Activated CD4-positive, alpha-beta T cell treated with anti-CD3 and anti-CD28 coated beads for 24 hours (primary cell): ENCODE measurements around the gene DHX29.

Experiments
- DNase-seq, 2 donors: peaks; one replicate each; pipeline ENCODE4 v3.0.0-alpha.2; 2020; ENCODE audit warnings: low read depth in 2 of 2

The DHX29 gene

GRCh38 chr5:55232985-55233928, 74.2 kb downstream of the DHX29 start, which contains the start of gene CCNO:
Gene CCNO, minus strand, starts transcription at chr5:55233608. Its CDS starts 85 bp downstream, at chr5:55233523.
- DNase-seq: peak; percentile 39 to 57

- no peak for DNase-seq
Observed at GRCh38 chr5:55232271-55232984, 75.1 kb downstream of the DHX29 start.

GRCh38 chr5:55231919-55232270, 75.6 kb downstream of the DHX29 start:
- DNase-seq: no peak

DNA sequence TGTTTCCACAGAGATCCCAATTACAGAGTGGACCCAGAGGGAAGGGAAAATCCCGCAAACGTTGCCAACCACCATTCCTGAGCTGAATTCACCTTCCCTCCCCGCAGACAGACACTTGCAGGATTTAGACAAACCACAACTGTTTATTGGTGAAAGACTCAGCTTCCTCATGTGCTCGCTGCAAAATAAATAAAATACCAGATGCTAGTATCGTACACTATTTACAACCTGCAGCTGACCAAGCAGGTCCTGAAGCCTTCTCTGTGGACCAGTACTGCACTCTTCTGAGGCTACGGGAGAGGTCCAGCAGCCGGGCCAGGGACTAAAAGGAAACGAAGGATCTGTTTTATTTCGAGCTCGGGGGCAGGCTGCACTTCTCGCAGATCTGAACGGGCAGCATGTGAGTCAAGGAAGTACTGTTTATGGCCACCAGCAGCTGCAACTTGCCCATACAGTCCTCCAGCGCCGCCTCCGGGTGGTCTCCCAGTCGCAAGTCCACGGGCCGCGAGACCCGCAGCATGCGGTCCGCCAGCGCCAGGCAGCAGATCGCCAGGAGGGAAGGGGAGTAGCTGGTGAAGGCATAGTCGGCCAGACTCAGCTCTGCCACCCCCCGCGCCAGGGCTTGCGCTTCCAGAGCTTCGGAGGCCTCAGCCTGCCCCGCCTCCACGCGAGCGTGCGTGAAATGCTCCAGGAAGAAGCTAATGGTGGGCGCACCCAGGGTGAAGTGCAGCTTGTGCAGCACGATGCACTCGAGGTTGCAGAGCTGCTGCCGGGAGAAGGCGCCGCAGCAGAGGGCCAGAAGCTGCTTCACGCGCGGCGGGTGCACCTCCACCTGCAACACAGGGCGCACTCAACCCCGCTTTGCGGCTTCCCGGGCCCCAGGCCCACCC, 76.2 kb downstream of the DHX29 start:
- no peak for DNase-seq

DNA sequence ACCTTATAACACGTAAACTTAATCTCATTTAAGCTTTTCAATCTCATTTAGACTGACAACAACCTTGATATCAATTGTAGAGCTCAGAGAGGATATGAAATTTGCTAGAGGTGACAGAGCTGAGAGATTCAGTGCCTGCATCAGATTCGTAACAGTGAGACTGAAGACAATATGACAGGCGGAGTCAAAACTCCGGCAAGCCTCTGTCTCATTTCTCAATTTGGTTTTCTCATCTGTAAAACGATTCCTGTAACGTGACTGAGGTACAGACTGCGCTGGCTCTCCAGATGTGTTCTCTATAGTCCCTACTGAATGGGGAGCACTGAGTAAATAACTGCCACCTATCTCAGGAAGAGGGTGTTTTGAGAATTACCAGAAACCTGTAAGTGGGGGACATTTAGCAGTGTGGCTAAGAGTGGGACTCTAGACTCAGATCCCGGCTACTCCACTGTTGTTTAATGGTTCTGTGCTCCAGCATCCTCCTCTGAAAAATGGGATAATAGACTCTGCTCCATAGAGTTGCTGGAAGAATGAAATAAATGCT, 77.3 kb downstream of the DHX29 start:
- no peak for DNase-seq

- no peak for DNase-seq
Observed at GRCh38 chr5:55227664-55228430, 79.6 kb downstream of the DHX29 start.

- DNase-seq: peak; percentile 45 to 61
Observed at GRCh38 chr5:55226934-55227663, 80.4 kb downstream of the DHX29 start, which contains the start of gene MCIDAS. Gene MCIDAS, minus strand, starts transcription at chr5:55227315. Its CDS starts 177 bp downstream, at chr5:55227138.

- DNase-seq: peak; percentile 42 to 66
Observed at GRCh38 chr5:55226027-55226933, 81.2 kb downstream of the DHX29 start.

GRCh38 chr5:55225346-55225745, 82.1 kb downstream of the DHX29 start:
- DNase-seq: no peak

DNA sequence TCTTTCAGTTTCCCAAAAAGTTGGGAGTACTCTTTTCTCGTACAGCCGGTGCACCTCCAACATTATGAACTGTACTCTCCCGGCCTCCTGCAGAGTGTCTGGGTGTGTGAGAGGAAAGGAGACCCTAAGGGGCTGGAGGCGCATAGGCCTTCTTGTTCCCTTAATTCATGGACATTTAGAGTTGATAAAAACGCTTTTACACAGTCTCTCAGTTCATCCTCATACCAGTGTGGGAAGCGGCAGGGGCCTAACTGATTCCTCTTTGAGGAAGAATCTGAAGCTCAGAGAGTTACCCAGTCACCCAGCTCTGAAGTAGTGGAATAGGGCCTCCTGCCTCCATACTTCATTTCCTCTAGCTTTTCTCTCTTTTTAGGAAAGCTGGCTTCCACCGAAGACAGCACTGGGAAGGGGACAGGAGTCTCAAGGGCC, 83.7 kb downstream of the DHX29 start:
- DNase-seq: no peak

DNA sequence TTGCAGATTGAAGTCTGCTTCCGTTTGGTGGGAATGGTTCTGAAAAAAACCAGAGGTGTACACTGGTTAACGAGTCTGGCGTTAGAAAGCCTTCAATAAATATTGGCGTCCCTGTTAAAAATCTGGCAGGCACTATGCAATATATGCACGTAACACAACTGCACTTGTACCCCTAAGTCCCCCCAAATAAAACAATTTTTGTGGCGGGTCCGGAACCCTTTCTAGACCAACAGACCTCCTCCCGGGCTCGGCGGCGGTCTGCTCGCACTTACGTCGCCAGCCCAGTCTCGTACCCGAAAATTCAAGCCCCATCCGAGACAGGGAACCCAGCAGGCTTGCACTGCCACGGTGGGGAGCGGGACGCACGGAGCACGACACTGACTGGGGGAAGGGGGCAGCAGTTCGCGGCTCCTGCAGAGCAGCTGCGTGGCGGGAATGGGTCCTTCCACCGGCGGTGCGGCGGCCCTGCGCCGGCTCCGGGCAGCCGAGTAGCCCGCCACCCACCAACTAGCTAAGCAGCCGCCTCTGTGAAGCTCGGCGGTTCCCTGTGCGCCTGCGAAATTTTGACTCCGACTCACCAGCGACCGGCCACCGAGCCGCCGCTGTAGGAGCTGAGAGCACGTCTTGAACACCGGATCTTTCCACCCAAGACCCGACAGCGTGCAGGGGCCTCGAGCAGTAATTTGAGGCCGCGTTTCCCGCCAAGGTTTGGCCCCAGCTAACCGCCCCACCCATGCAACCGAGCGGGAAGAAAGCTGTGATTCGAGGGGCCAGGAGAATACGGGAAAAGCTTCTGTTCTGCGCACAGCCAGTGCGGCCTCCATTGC, 84.3 kb downstream of the DHX29 start:
- no peak for DNase-seq

DNA sequence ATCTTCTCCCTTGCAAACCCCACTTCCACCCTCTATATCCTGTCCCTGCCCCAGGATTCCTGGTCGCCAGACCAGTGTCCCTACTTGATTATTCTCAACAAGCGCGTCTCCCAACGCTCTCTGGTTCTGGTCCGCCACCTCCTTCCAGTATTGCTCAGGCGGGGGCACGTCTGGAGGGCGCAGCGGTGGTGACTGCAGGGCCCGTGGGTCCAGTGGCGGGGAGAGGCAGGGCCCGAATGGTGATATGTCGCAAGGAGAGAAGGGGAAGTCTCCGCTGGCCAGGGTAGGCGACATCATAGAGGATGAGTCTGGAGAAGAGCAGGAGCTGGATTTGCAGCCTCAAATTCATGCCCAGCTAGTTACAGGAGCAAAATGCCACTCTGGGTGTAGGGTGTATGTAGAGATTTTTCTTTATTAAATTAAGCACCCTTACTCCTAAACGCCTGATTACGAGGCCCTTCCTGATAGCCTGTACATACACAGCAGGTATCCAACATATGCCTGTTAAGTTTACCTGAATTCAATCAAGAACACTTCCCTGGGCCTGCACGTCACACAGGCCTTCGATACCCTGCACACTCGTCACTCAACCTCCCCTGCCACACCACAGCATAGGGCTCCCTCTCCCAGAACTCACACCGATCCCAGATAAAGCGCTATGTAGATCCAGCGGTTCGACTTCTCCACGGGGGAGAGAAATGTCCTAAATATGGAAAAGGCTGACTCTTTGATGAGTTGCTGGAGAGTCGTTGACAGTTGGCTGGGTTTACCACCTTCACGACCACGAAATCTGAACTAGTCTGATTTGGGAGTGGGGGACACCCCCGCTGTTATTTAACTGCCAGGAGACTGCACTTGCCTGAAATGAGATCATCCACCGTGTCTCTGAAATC, 85.2 kb downstream of the DHX29 start:
- no peak for DNase-seq

DNA sequence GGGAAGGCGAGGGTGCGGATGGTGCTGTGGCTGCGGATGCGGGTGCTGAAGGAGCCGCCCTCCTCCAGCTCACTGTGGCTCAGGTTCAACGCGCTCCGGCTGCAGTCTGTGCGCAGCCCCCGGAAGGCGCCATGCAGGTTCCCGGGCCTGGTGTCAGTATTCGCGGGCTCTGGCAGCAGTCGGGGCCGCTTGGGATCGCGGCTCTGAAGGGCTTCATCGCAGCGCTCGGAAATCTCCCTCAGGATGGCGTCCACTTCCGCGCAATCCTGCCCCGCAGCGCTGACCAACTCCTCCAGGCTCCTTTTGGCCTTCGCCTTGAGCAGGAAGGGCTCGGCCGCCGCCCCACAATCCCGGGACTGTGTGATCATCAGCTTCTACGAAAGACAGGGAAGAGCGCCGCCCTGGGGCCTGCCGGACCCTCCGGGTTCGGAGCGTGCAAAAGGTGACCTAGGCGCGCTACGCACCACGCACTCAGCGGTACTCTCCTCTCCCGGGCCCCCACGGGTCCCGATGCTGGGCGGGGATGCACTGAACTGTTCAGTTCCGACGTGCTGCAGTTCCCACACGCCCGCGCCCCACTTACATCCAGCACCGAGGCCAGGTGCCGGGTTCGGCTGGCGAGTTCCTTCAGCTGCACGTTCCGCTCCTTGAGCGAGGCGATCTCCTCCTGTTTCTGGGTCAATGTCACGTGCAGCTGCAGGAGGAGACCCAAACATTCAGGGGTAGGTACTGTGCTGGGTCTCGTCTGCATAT, 86.9 kb downstream of the DHX29 start:
- DNase-seq: no peak

- no peak for DNase-seq
Observed at GRCh38 chr5:55219770-55220169, 87.7 kb downstream of the DHX29 start.

DNA sequence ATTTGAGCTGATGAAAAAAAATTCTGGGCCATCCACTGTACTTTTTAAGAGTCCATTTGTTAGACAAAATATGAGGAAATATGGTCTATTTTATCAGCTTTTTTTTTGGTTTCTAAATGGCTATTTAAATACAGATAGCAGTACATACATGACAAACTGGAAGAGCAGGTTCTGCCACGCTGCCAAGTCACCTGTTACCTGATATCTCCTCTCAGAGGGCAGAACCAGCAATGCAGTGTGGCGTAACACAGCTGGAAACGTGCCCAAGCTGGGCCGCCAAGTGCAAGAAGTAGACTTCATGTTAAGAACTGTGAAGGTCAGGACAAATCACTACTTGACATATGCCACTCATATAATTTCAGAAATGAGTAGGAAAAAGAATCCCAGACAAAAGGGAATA, 88.5 kb downstream of the DHX29 start:
- no peak for DNase-seq

GRCh38 chr5:55211184-55211874, 96.2 kb downstream of the DHX29 start:
- DNase-seq: no peak
